Measurements from ENCODE around the gene ATP10D. TPM values are rescaled to one million over a fixed set of nuclear protein-coding genes. Genes with fewer than 3 reads are reported as not detected.

The ATP10D gene
- total RNA-seq = 10 to 100 TPM; 32.4 to 65.6 (median 39.3) TPM

- peak in 1 of 2 donors; percentile 36 for TF ChIP-seq POLR2A (IDR thresholded peaks at IDR 0.05)
- TF ChIP-seq, protein P1, sequence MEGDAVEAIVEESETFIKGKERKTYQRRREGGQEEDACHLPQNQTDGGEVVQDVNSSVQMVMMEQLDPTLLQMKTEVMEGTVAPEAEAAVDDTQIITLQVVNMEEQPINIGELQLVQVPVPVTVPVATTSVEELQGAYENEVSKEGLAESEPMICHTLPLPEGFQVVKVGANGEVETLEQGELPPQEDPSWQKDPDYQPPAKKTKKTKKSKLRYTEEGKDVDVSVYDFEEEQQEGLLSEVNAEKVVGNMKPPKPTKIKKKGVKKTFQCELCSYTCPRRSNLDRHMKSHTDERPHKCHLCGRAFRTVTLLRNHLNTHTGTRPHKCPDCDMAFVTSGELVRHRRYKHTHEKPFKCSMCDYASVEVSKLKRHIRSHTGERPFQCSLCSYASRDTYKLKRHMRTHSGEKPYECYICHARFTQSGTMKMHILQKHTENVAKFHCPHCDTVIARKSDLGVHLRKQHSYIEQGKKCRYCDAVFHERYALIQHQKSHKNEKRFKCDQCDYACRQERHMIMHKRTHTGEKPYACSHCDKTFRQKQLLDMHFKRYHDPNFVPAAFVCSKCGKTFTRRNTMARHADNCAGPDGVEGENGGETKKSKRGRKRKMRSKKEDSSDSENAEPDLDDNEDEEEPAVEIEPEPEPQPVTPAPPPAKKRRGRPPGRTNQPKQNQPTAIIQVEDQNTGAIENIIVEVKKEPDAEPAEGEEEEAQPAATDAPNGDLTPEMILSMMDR (IDR thresholded peaks at IDR 0.05) = no peak
- peak within 1 kb of the TSS; percentile 42 for H3K4me3 ChIP-seq (ENCODE audit: low read depth, poor library complexity, severe bottlenecking)
- intact Hi-C loops (cut with DNase I; ENCODE audit: low total_unique reads) = no loop called here
- peak; percentile 91 to 99 for DNase-seq (ENCODE audit: low spot score in 2 of 2)
- WGBS, 2 donors = 0 to 1% methylated on average over 34 of the region's 34 CpGs
Observed at GRCh38 chr4:47485047-47485692, at the start of gene ATP10D. TSS of gene ATP10D (plus strand) at chr4:47485275. CDS start at chr4:47512541, 27,266 bp downstream.

DNA sequence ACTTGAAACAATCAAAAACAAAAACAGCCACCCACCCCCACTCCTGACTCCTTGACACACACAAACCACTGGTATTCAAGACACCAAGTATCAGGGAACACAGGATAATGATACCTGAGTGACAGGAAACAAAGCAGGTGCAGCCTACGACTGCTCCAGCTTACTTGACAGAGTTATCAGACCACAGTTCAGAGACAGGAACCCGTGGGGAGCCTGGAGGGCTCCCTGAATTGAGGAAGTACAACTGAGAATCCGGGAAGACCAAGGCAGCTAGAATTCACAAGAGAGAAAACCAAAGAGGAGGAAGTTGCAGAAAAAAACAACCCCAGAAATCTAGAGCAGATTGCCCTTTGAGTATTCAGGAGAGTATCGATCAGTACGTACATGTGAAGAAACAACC lies 42.1 kb upstream of the ATP10D start:
- 66 to 84% methylated on average over 5 of the region's 5 CpGs for WGBS, 2 donors
- no peak for DNase-seq (ENCODE audit: low spot score in 2 of 2)
- TF ChIP-seq, protein P1 (IDR thresholded peaks at IDR 0.05) = no peak
- TF ChIP-seq POLR2A (IDR thresholded peaks at IDR 0.05) = no peak
- intact Hi-C loops (cut with DNase I; ENCODE audit: low total_unique reads) = no loop called here
- H3K4me3 ChIP-seq (ENCODE audit: low read depth, poor library complexity, severe bottlenecking) = no peak overlapping the region

DNA sequence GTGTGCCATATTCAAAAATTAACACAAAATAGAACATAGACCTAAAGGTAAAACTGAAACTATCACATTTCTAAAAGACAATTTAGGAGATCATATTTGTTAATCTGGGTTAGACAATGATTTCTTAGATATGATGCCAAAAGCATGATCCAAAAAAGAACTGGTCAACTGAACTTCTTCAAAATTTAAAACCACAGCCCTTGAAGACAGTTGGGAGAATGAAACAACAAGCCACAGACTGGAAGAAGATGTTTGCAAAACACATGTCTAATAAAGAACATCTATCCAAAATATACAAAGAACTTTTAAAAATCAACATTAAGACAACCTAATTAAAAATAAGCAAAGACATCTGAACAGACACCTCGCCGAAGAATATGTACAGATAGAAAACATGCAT lies 41.0 kb upstream of the ATP10D start:
- TF ChIP-seq, protein P1 (IDR thresholded peaks at IDR 0.05) = no peak
- no peak for TF ChIP-seq POLR2A (IDR thresholded peaks at IDR 0.05)
- no peak overlapping the region for H3K4me3 ChIP-seq (ENCODE audit: low read depth, poor library complexity, severe bottlenecking)
- no peak for DNase-seq (ENCODE audit: low spot score in 2 of 2)
- intact Hi-C loops (cut with DNase I; ENCODE audit: low total_unique reads) = no loop called here
- 84 to 92% methylated on average over 2 of the region's 2 CpGs for WGBS, 2 donors

- TF ChIP-seq, protein P1 (IDR thresholded peaks at IDR 0.05) = no peak
- TF ChIP-seq POLR2A (IDR thresholded peaks at IDR 0.05) = no peak
- H3K4me3 ChIP-seq (ENCODE audit: low read depth, poor library complexity, severe bottlenecking) = no peak overlapping the region
- intact Hi-C loops (cut with DNase I; ENCODE audit: low total_unique reads) = no loop called here
- DNase-seq (ENCODE audit: low spot score in 2 of 2) = no peak
- 57 to 58% methylated on average over 4 of the region's 4 CpGs for WGBS, 2 donors
Observed at GRCh38 chr4:47451657-47452056, 33.4 kb upstream of the ATP10D start.

- WGBS, 2 donors = 5% methylated on average over 6 of the region's 6 CpGs
- no peak for DNase-seq (ENCODE audit: low spot score in 2 of 2)
- no peak for TF ChIP-seq POLR2A (IDR thresholded peaks at IDR 0.05)
- TF ChIP-seq, protein P1 (IDR thresholded peaks at IDR 0.05) = no peak
- H3K4me3 ChIP-seq (ENCODE audit: low read depth, poor library complexity, severe bottlenecking) = peak overlapping the region; percentile 60
- intact Hi-C loops (cut with DNase I; ENCODE audit: low total_unique reads) = no loop called here
Observed at GRCh38 chr4:47462799-47463234, 22.3 kb upstream of the ATP10D start.

Data from lower leg skin (tissue), 4 donors.